GM19043 (cell line): ENCODE measurements around the gene CNKSR3.
A peak's percentile ranks its signal among the peaks of the same experiment; 100 is the strongest.

Experiments
- ATAC-seq: cut with Tn5 transposase; IDR thresholded peaks from one replicate; pipeline ENCODE4 v1.9.1; 2021; ENCODE audit warnings: low read depth; ENCODE audit not compliant: unreplicated experiment

The CNKSR3 gene

DNA sequence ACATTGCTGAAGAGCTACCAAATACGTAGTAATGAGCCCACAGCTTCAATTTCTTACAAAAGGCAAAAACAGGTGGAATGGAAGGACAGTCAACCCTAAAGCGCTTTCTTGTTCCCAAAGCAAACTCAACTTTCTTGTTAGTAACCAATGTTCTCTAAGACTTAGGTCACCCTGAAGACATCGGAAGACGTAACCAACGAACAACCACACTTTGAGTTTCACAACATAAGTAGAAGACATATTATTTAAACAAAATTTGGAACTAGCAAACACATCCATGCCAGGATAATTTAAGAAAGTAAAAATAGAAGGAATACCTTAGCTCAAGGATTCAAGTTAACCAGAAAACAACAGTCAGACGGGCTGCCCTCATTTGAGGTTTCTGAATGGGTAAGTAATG, 51.0 kb downstream of the CNKSR3 start:
- ATAC-seq, result no peak

DNA sequence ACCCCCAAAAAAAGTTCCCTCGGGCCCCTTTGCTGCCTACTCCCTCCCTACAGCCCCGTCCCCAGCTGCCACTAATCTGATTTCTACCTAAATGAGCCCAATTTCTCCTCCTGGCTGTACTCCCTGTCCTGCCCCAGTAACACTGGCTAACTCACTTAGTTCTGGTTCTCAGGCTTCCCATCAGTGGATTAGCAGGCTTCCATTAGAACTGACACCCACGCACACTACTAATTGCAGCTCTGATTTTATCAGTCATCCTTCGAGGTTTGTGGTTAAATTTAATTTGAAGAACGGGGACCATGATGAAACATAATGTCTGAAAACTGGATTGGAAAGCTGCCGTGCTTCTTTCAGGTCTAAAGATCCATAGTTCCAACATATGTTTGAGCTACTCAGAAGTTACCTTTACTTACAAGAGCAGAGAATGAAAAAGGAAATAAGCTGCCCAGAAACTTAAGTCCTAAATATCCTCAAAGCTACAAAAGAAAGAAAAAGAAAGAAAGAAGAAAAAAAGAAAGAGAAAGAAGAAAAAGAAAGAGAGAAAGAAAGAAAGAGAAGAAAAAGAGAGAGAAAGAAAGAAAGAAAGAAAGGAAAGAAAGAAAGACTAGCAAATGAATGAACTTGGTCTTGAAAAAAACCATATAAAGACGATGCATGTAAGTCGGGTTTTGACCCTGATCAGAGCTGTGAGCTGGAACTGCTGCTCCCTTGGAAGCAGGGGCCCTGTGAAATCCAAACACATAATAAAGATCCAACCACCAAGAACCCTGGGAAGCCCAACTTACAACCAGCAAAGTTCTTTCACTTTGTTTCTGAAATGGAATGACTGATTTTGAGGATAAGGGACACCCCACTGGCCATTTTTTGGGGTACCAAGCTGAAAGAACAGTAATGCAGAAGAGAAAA, 51.7 kb downstream of the CNKSR3 start:
- no peak for ATAC-seq

DNA sequence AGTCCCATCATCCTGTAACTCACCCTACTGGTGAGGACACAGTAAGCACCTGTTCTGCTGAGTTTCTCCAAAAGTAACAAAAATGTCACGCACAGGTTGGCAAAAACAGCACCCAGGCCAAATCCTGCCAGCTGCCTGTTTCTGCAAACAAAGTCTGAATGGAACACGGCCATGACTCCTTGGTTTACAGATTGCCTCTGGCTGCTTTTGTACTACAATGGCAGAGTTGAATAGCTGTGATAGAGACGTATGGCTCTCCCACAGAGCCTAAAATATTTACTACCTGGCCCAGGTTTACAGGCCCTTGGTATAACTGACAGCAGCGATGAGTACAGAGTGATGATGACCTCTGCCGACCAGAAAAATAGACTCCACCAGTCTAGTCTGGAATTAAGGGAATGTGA, 52.6 kb downstream of the CNKSR3 start:
- no peak for ATAC-seq

DNA sequence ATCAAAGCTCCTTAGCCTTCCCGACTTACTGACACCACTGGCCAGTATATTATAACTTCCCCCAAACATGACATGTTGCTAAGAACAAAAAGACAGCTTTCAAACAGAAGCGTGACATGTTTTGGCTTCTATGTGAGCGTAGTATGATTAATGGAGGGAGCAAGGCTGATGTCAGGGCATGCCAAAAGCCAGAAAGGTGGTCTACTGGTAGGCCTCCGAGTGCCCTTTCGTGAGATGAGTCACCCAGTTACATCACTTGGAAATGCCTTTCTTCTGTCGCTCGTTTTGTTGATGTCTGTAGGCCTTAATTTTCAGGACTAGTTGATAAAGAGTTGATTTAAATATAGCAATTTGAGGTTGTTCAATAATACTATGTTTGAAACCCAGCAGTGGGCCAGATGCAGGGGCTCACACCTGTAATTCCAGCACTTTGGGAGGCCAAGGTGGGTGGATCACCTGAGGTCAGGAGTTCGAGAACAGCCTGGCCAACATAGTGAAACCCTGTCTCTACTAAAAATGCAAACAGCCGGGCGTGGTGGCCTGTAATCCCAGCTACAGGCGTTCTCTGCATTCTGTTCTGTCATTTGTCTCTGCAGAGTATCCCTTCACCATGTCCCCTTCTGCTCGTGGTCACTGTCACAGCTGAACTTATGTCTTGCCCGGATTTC, 53.3 kb downstream of the CNKSR3 start:
- no peak for ATAC-seq

DNA sequence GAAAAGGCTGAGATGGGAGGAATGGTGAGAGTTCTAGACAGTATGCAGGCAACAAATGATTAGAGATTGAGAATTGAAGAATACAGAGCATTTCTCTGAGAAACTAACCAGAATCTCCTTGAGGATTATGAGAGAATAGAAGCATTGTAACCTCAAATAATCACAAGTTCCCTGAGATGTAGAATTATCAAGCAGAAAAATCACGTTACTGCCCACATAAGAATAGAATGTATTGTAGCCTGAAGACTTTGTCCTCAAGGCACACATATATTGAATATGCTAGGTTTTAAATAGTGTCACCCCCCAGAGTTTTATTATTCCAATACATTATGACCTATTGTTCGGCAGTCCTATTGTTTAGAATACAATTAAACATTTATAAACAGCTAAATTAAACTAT, 57.2 kb downstream of the CNKSR3 start:
- no peak for ATAC-seq

DNA sequence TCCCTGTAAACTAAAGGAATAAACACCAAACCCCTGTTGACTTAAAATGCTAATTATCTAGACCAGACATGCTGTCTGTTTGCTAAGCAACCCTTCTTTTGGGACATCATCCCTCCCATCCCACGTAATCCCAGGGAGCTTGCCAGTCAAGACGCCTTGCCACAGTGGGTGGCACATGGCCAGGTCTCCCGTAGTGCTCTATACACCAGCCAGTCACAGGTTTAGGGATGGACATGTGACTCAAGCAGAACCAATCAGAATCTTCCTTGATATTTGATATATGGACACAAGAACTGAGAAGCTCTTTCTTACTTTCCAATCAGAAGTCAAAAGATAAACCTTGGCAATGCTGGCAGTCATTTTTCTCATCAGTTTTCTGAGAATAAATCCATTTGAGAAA, 60.0 kb downstream of the CNKSR3 start:
- ATAC-seq, result no peak

DNA sequence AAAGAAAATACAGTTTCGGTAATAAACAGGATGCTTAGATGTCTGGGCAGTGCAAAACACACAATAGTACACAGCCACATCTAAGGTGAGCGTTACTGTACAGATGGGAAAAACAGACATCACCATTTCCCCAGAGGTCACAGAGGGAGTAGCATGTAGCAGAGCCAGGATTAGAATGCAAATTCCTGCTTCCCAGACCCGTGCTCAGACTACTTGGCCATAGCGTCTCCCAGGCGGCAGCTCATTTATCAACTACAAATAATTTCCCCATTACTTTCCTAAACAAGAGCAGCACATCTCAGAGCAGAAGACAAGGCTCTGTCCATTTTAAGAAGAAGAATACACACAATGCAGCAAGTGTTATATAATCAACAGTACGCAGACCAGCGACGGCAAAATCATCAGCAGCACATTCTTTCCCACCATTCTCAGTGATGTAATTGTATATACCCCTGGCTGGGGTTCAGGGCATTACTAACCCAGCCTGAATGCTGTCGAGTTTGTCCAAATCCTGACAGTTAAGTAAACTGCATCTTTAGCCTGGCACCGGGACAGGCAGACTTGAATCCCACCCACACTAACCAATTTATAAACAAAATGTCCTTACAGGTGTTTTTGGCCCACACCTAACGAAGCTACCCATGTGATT, 61.9 kb downstream of the CNKSR3 start:
- ATAC-seq, result no peak

DNA sequence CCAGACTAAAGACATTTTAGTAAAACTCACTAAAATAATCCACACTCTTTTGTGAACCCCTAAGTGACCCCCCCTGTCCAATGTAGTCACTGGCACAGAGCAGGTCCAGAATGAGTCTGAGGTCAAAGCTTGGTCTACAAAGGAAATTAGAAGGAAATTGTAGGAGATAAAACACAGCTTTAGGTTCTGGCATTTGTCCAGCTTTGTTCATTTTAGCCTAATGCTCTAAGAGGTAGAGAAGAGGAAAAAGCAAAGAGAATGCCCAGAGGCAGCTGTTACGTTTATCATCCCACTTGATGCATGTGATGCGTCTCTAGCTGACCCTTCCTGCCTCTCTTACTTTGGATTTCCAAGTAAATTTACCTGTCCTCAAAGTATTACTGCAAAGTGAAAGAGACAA, 62.5 kb downstream of the CNKSR3 start:
- ATAC-seq, result no peak

DNA sequence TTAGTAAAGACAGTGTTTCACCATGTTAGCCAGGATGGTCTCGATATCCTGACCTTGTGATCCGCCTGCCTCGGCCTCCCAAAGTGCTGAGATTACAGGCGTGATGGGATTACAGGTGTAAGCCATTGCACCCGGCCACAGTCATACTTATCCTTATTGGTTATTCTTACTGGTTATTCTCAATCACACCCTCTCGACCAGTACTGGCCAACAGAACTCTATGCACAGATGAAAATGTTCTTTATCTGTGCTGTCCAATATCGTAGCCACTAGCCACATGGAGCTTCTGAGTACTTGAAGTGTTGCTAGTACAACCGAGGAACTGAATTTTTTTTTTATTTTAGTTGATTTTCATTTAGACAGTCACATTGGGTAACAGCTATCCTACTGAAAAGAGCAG, 63.5 kb downstream of the CNKSR3 start:
- ATAC-seq, result no peak

DNA sequence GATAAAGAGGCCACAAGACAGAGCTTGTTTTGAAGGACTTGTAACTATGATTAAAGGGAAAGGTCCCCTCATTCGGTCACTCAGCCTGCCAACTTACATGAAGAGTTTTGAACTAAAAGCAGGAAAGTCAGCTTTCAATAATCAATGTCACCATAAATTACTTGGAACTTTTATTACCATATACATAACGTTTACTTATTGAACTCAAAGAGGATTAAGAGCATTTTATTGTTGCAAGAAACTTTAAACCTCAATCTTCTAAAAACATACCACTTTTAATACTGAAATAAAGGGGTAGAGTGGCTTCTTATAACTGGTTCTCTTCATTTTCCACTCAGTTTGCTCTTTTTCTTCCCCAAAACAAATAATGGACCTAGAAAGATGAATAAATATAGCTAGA, 65.1 kb downstream of the CNKSR3 start:
- no peak for ATAC-seq

DNA sequence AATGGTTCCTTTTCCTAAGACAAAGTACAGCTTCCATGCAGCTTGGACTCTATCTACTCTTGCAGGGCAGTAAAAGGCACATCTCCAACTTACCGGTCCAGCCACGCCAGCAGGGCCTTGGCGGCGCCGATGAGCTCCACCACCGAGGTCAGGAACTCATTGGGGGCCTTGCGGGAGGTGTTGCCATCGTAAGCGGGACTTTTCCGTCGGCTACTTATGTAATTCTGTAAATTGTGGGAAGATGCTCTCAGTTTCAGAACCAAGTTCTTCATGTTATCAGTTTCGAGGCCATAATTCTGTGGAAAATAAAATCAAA, 68.5 kb downstream of the CNKSR3 start:
- peak; percentile 17 for ATAC-seq

DNA sequence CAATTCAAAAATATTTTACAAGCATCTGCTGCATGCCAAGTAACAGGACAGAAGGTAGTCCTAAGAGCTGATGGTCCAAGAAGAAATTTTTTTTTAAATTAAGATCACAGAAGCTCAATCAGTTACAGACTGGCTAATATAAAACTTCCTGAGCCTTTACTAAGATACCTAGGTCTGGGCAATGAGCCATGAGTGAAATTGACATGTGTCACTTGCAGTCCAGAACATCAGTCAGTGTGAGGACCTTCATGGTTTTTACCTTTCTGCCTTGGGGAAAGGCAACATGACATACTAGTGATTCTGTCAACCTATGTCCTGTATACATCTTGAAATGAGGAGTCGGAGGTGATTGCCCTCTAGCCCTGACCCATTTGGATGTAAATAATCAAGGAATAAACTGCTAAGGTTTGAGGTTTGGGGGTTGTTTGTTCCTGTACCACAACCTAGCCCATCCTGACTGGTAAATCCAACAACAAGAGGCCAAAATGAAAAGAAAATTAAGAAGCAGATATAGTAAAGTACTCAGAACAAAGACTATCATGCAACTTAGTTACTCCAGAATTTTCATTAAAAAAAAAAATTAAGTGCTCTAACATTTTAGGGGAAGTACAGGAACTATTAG, 70.0 kb downstream of the CNKSR3 start:
- no peak for ATAC-seq

DNA sequence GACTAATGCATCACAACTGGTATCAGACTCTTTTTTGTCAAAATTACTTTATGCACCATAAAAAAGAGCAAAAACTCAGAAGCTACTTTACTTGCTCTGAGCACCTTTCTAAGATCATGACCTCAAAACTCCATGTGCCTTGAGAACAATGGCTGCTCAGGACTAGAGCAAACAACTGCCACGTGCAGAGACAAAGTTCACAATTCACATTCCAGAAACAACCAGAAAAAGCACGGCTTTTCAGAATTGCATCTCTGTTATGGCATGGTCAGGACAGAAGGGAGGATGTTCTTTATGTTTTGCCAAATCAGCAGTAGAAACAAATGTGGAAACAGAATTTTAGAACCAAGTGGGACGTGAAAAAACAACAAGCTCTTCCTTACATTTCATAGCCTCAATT, 70.5 kb downstream of the CNKSR3 start:
- ATAC-seq, result no peak

DNA sequence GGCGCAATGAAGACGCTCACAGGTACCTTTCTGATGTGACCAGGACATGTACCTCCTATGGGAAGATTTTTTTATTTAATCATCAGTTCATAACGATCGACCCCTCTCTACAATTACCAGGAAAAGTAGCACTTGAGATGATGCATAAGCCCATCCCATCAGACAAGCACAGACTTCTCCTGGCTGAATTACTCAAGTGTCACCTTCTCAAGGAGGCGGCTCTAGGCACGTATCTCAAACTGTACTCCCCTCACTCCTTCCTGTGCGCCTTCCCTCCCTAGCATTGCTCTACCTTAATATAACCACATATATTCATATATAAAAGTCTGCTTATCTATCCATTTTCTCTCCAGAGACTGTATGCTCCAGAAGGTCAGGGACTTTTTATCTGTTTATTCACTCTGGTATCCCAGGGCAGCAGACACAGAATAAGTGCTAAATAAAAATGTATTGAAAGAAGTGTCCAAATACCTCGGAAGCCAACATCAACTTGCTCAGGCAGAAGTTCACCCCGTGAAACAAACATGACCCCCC, 71.5 kb downstream of the CNKSR3 start:
- no peak for ATAC-seq

DNA sequence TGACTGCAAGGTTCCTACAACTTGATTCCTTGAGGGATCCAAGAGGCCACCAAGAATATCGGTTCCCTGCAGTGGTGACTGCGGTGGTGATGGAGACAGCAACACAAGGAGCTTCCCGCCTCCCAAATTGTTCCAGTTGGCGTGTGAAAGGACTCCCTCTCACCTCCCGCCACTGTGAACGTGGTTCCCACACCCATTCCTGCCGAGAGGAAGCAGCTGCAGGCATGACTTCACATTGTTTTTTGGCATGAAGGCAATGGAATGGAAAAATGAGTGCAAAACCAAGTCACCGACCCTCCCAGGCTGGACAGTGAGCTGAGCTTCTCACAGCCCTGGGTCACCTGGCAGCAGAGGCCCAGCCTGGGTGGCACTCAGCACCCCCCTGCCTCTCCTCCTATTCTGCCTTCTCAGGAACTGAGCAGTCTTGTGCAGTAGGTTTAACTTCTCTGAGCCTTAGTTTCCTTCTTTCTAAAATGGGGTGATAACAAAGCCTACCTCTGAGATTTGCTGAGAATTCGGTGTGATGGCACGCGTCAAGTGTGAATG, 75.0 kb downstream of the CNKSR3 start:
- no peak for ATAC-seq

DNA sequence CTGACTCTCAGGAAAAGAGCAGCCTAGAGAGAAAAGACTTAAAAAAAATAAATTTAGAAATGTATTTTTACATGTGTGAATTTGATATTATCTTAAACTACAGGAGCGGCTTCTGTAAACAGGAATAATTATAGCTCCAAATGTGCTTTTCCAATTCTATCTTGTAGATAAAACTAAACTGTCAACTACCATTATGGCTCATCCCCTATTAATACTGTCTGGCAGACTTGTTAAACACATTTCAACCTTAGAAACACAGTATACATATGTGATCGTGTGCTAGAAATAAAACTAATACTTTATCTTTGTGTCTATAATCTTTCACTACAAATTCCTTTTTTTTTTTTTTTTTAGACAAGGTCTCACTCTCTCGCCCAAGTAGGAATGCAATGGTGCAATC, 75.8 kb downstream of the CNKSR3 start:
- no peak for ATAC-seq

DNA sequence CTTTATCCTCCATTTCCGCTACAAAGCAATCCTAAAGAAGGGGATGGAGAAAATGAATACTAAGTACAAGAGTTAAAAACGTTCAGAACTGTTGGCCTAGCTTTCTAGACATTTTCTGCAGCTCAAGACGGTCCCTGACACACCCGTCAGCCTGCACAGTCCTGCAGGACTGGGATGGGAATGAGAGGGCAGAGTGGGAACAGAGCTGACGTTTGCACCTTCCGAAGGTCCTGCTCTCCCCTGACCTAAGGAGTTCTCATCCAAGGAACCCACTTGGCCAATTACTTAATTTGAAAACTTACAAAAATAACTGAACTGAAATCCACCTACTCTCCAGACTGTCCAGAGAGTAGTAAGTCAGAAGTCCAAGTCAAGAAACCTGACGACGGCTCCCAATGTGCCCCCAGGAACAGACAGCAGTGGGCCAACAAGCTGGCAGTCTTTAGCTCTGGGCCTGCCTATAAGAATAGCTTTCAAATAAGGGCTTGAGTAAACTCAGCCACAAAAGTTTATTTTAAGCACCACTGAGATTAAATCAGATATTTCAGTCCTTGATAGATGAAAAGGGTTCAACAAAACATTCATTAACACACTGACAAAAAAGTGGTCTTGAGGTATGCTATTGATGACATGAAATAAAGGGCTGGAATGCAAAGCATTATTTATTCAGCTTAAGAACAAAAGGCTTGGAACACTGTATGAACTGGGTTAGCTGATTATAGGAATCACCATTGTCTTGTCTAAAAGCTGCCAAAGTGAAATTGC, 76.8 kb downstream of the CNKSR3 start:
- no peak for ATAC-seq

DNA sequence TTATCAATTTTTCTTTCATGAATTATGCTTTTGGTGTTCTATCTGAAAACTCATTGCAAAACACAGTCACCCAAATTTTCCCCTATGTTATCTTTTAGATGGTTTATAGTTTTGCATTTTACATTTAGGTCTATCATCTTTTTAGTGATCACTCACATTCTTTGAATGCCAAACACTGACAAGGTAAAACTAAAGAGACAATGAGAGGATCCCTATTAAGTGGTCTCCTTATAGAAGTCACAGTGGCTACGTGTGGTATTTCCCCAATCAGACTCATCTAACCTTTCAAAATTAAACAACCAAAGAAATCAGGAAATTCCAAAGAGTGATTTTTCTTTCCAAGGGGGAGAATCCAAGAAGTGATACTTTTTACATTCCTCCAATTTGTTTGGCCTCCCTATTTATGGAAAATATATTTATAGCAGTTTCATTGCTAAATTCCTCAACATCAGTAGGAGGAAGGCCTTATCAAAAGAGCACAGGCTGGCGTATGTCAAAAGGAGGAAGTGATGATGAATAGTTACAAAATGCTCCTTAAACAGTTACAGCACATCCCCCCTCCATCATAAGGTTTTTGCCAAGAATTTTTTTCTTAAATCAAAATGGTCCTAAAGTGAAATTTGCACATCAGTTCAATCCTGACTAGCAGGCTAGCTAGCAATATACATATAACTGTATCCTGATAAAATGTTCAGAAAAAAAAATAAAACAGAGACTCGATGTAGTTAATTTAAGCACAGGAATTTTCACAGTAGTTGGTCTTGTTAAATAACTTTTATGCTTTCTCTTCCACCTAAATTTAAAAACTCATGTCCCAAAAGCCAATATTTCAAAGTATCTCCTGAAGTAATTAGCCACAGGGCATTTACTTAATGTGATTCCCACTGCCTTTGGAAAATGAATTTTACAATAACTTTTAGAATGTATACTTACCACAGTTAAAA, 77.7 kb downstream of the CNKSR3 start:
- ATAC-seq, result no peak

DNA sequence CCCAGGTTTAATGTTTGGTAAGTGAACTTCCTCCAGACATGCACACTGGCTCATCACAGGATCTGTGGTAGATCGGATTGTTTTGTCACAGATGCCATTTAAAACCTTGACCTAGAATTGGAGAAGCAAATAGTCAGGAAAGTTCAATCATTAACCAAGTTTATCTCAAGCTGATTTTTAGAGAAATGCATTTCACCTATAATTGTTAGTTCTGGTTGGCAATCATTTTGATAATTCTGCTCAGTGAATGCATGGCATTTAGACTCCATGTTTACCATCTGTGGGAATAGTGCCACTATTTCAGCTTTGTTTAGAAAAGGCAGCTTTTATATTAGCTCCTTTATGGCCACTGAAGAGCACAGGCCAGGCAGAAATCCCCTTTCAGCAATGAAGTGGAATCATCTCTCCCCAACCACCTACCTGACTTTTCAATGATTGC, 80.0 kb downstream of the CNKSR3 start:
- no peak for ATAC-seq
